ENCODE results near the gene RPS6KC1.

Gene RPS6KC1

GRCh38 chr1:213292614-213293013, 241.6 kb downstream of the RPS6KC1 start:
- TF ChIP-seq EZH2phosphoT487 (IDR thresholded peaks at IDR 0.05; ENCODE audit: borderline replicate concordance) = no peak
- TF ChIP-seq CTCF (conservative IDR thresholded peaks at IDR 0.05; ENCODE audit: low read length) = no peak
- no peak overlapping the region for H2AFZ ChIP-seq (ENCODE audit: low read length)
- H3K9me2 ChIP-seq (replicated peaks; ENCODE audit: low read depth, low read length) = no peaks in the 10 kb centered on the region
- H3K9me3 ChIP-seq (ENCODE audit: insufficient read depth, low read depth, low read length) = no peaks in the 10 kb centered on the region
- no peaks in the 10 kb centered on the region for H3K27me3 ChIP-seq (ENCODE audit: insufficient read depth, low read length, poor library complexity, severe bottlenecking)
- H3F3A ChIP-seq (ENCODE audit: low read depth) = no peaks in the 10 kb centered on the region
- H3K9ac ChIP-seq (ENCODE audit: low read depth, low read length, poor library complexity, severe bottlenecking) = no peak overlapping the region
- no peaks in the 10 kb centered on the region for H4K20me1 ChIP-seq (ENCODE audit: insufficient read depth, low read length, poor library complexity, severe bottlenecking)
- H3K4me1 ChIP-seq (ENCODE audit: insufficient read depth, low read length, poor library complexity, severe bottlenecking) = peaks cover 4% of the 10 kb centered on the region
- no peak overlapping the region for H3K4me2 ChIP-seq (ENCODE audit: low read depth, low read length, poor library complexity, severe bottlenecking)
- no peaks in the 10 kb centered on the region for H3K36me3 ChIP-seq (ENCODE audit: insufficient read depth, low read length)
- no peaks in the 10 kb centered on the region for H3K79me2 ChIP-seq (ENCODE audit: insufficient read depth, low read length)
- H3K4me3 ChIP-seq (ENCODE audit: low read length, poor library complexity, severe bottlenecking) = no peak overlapping the region

DNA sequence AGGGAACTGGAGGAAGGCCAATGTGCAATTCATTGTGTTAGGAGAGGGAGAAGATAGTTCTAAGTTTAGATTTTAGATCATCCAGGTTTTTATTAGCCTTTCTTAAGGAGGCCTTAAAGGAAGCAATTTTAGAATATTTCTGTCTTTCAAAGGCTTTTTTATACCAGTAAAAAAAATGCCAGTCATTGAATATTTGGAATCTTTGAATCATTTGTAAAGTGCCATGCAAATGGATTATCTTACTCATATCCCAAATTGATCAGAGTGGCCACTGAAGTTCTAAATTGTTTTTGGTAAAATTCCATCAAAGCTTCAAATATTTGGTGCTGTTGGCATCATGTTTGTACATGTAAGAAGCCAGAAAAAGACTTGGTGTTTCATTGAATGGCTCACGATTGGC, 244.8 kb downstream of the RPS6KC1 start:
- Histone ChIP-seq H3K36me3 (ENCODE audit: insufficient read depth, low read length) (no peaks in the 10 kb centered on the region), H3F3A (ENCODE audit: low read depth) (no peaks in the 10 kb centered on the region), H3K79me2 (ENCODE audit: insufficient read depth, low read length) (no peaks in the 10 kb centered on the region), H3K27me3 (ENCODE audit: insufficient read depth, low read length, poor library complexity, severe bottlenecking) (no peaks in the 10 kb centered on the region), H3K9ac (ENCODE audit: low read depth, low read length, poor library complexity, severe bottlenecking) (no peak overlapping the region), H3K4me3 (ENCODE audit: low read length, poor library complexity, severe bottlenecking) (no peak overlapping the region), H4K20me1 (ENCODE audit: insufficient read depth, low read length, poor library complexity, severe bottlenecking) (no peaks in the 10 kb centered on the region), H3K9me3 (ENCODE audit: insufficient read depth, low read depth, low read length) (no peaks in the 10 kb centered on the region), H3K4me1 (ENCODE audit: insufficient read depth, low read length, poor library complexity, severe bottlenecking) (peaks cover 4% of the 10 kb centered on the region), H3K4me2 (ENCODE audit: low read depth, low read length, poor library complexity, severe bottlenecking) (no peak overlapping the region), H2AFZ (ENCODE audit: low read length) (no peak overlapping the region), H3K9me2 (replicated peaks; ENCODE audit: low read depth, low read length) (no peaks in the 10 kb centered on the region)
- TF ChIP-seq EZH2phosphoT487 (IDR thresholded peaks at IDR 0.05; ENCODE audit: borderline replicate concordance) = no peak
- no peak for TF ChIP-seq CTCF (conservative IDR thresholded peaks at IDR 0.05; ENCODE audit: low read length)

DNA sequence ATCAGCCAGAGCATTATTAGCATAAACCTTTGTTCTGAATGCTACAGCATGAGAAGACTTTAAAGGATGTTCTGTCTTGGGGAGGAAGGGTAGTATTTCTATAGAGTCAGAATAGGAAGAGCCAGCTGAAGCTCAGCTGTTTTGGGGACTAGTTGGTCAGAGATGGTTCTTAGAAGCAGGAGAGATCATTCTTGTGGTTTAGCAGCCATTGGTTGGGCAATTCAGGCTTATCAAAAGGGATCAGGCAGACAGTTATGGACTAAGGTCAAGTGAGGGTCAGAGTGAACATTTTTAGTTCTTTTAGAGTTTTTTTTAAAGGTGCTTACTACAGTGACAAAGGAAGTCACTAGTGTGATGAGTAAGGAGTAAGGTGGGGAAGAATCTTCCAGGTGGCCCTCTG, 245.5 kb downstream of the RPS6KC1 start:
- TF ChIP-seq EZH2phosphoT487 (IDR thresholded peaks at IDR 0.05; ENCODE audit: borderline replicate concordance) = no peak
- Histone ChIP-seq H3K9me3 (ENCODE audit: insufficient read depth, low read depth, low read length) (no peaks in the 10 kb centered on the region), H3K9me2 (replicated peaks; ENCODE audit: low read depth, low read length) (no peaks in the 10 kb centered on the region), H3K9ac (ENCODE audit: low read depth, low read length, poor library complexity, severe bottlenecking) (no peak overlapping the region), H3K36me3 (ENCODE audit: insufficient read depth, low read length) (no peaks in the 10 kb centered on the region), H3K79me2 (ENCODE audit: insufficient read depth, low read length) (no peaks in the 10 kb centered on the region), H3K4me2 (ENCODE audit: low read depth, low read length, poor library complexity, severe bottlenecking) (no peak overlapping the region), H4K20me1 (ENCODE audit: insufficient read depth, low read length, poor library complexity, severe bottlenecking) (no peaks in the 10 kb centered on the region), H3K4me1 (ENCODE audit: insufficient read depth, low read length, poor library complexity, severe bottlenecking) (peaks cover 4% of the 10 kb centered on the region), H2AFZ (ENCODE audit: low read length) (no peak overlapping the region), H3F3A (ENCODE audit: low read depth) (no peaks in the 10 kb centered on the region), H3K27me3 (ENCODE audit: insufficient read depth, low read length, poor library complexity, severe bottlenecking) (no peaks in the 10 kb centered on the region), H3K4me3 (ENCODE audit: low read length, poor library complexity, severe bottlenecking) (no peak overlapping the region)

DNA sequence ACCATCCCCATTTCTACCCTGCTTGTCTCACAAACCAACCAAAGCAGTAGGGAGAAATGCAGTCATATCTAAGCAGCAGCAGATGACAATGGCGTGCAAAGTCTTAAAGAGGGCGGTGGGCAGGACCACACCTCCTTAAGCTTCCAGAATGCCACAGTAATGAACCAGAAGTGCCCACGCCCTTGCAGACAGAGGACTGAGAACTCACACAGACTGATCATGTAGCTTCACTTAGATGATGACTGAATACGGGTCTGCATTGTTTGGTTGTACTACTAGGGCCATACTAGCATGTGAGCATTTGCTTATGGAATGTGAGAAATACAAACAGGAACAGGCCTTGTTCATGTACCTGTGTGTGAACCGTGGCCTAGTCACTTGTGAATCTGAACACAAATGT, 246.0 kb downstream of the RPS6KC1 start:
- Histone ChIP-seq H3K27me3 (ENCODE audit: insufficient read depth, low read length, poor library complexity, severe bottlenecking) (no peaks in the 10 kb centered on the region), H3F3A (ENCODE audit: low read depth) (no peaks in the 10 kb centered on the region), H3K79me2 (ENCODE audit: insufficient read depth, low read length) (no peaks in the 10 kb centered on the region), H3K36me3 (ENCODE audit: insufficient read depth, low read length) (no peaks in the 10 kb centered on the region), H3K4me2 (ENCODE audit: low read depth, low read length, poor library complexity, severe bottlenecking) (no peak overlapping the region), H2AFZ (ENCODE audit: low read length) (no peak overlapping the region), H3K9ac (ENCODE audit: low read depth, low read length, poor library complexity, severe bottlenecking) (no peak overlapping the region), H3K9me2 (replicated peaks; ENCODE audit: low read depth, low read length) (no peaks in the 10 kb centered on the region), H4K20me1 (ENCODE audit: insufficient read depth, low read length, poor library complexity, severe bottlenecking) (no peaks in the 10 kb centered on the region), H3K9me3 (ENCODE audit: insufficient read depth, low read depth, low read length) (no peaks in the 10 kb centered on the region), H3K4me1 (ENCODE audit: insufficient read depth, low read length, poor library complexity, severe bottlenecking) (peaks cover 4% of the 10 kb centered on the region), H3K4me3 (ENCODE audit: low read length, poor library complexity, severe bottlenecking) (no peak overlapping the region)
- TF ChIP-seq EZH2phosphoT487 (IDR thresholded peaks at IDR 0.05; ENCODE audit: borderline replicate concordance) = no peak
- TF ChIP-seq CTCF (conservative IDR thresholded peaks at IDR 0.05; ENCODE audit: low read length) = no peak

All from Loucy (cell line).